ENCODE results near the gene ARPC4.
A peak's percentile ranks its signal among the peaks of the same experiment; 100 is the strongest.

DNA sequence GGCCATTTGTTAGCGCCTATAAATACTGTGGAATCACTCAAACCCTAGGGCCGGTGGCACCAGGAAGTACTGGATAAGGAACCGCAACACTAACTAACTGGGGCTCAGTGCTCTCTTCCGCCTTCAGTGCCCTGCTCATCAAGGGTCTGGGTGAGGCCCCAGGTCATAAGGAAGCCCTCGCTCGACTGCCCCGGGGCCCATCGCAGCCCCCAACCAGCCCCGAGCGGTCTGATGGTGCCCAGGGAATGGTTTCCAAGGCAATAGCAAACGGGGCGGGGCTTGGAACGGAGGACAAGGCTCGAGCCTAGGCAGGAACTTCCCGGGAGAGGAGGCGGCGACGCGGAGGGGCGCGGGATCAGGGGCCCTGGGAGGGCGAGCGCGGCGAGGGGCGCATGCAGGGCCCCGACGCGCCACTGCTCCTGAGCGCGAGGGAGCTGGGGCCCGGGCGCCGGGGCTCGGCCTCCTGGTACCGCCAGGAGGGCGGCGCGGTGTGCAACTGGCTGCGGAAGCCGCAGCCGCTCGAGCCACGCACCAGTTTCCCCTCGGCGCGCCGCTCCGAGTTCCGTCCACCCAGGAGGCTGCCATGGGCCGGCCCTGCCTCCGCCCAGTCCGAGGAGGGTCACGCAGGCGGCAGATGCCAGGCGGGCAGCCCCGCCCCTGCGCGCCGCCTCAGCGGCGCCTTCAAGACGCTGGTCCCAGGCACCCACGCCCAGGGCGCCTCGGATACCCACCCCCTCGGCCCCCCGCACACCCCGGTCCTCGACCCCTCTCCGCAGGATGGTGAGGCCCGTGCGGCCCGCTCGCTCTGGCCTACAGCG lies 16.9 kb downstream of the ARPC4 start, which contains the start of gene TTLL3:
- TF ChIP-seq POLR2A (IDR thresholded peaks at IDR 0.05), result peak; percentile 72
- TF ChIP-seq, protein P1, sequence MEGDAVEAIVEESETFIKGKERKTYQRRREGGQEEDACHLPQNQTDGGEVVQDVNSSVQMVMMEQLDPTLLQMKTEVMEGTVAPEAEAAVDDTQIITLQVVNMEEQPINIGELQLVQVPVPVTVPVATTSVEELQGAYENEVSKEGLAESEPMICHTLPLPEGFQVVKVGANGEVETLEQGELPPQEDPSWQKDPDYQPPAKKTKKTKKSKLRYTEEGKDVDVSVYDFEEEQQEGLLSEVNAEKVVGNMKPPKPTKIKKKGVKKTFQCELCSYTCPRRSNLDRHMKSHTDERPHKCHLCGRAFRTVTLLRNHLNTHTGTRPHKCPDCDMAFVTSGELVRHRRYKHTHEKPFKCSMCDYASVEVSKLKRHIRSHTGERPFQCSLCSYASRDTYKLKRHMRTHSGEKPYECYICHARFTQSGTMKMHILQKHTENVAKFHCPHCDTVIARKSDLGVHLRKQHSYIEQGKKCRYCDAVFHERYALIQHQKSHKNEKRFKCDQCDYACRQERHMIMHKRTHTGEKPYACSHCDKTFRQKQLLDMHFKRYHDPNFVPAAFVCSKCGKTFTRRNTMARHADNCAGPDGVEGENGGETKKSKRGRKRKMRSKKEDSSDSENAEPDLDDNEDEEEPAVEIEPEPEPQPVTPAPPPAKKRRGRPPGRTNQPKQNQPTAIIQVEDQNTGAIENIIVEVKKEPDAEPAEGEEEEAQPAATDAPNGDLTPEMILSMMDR (IDR thresholded peaks at IDR 0.05), result peak in 1 of 5 experiments; percentile 2
- TF ChIP-seq POLR2AphosphoS5 (IDR thresholded peaks at IDR 0.05), result peak; percentile 29 to 75 (median 58)

Data from transverse colon (tissue), 4 donors.